Gastrocnemius medialis (tissue), 4 donors: ENCODE results near the gene AHCTF1.

Experiments used
- CTCF ChIP-seq, 5 experiments: fragments of 450-650 bp in 3 of 5; fragments of 200-600 bp in 2 of 5; sonication (generic) in 2 of 5; IDR thresholded peaks in 4 of 5; conservative IDR thresholded peaks in 1 of 5; 1 replicate in 4 of 5; 2 replicates in 1 of 5; pipeline ENCODE4 v1.5.1; 2016 to 2019; ENCODE audit warnings: antibody characterized with exemption in 5 of 5, mild to moderate bottlenecking in 3 of 5, moderate library complexity in 3 of 5
- POLR2A ChIP-seq, 2 donors: fragments of 450-650 bp; IDR thresholded peaks; one replicate each; pipeline ENCODE4 v1.6.1; 2017; ENCODE audit warnings: antibody characterized with exemption in 2 of 2, mild to moderate bottlenecking in 2 of 2, moderate library complexity in 2 of 2

GRCh38 chr1:246801241-246802020 is 130.3 kb downstream of the AHCTF1 start:
- TF ChIP-seq CTCF (IDR thresholded peaks at IDR 0.05 in 4 of 5, conservative IDR thresholded peaks at IDR 0.05 in 1 of 5) (no peak), POLR2A (IDR thresholded peaks at IDR 0.05) (no peak)
